Ovary (tissue), 9 donors: ENCODE measurements around the gene ATXN1. TPM values are rescaled to one million over a fixed set of nuclear protein-coding genes. Genes with fewer than 3 reads are reported as not detected.

Experiments used
- DNase-seq, 5 donors: peaks; one replicate each; pipeline ENCODE4 v3.0.0-alpha.2; 2019 to 2020
- H3K27ac ChIP-seq, 2 donors: fragments of 200-600 bp; one replicate each; pipeline versions ENCODE4 v1.5.1 to v1.8.0; 2019 to 2022
- H3K27me3 ChIP-seq: fragments of 200-600 bp; one replicate; pipeline ENCODE4 v1.8.0; 2022
- H3K36me3 ChIP-seq: fragments of 200-600 bp; sonication (generic); one replicate; pipeline ENCODE4 v1.5.1; 2019
- H3K4me1 ChIP-seq: one replicate; pipeline ENCODE4 v1.8.1; 2013; ENCODE audit warnings: mild to moderate bottlenecking, moderate library complexity; ENCODE audit not compliant: insufficient read depth
- H3K4me3 ChIP-seq: fragments of 200-600 bp; sonication (generic); one replicate; pipeline ENCODE4 v1.5.1; 2017
- H3K9me3 ChIP-seq, 2 donors: fragments of 200-600 bp in 1 of 2; sonication (generic) in 1 of 2; one replicate each; pipeline versions ENCODE4 v1.5.1 to v1.8.1; 2013 to 2019; ENCODE audit warnings: mild to moderate bottlenecking in 1 of 2, moderate library complexity in 1 of 2
- EP300 ChIP-seq: sonication (generic); formaldehyde crosslinking; IDR thresholded peaks from one replicate; pipeline ENCODE4 v1.6.1; 2017; ENCODE audit warnings: antibody characterized with exemption
- POLR2A ChIP-seq: fragments of 450-650 bp; IDR thresholded peaks from one replicate; pipeline ENCODE4 v1.6.1; 2017; ENCODE audit warnings: antibody characterized with exemption, mild to moderate bottlenecking, moderate library complexity
- WGBS, 3 donors: extraction: QIAGEN DNeasy Blood & Tissue Kit in 1 of 3; methylation state at CpG; one replicate each; pipeline versions ENCODE4 v1.1.5 to v1.1.7; 2013 to 2017; 5-methylcytosine and 5-hydroxymethylcytosine counted together
- intact Hi-C, 4 donors: fragments of 100-400 bp; cut with DNase I; formaldehyde crosslinking; loops; one replicate each; pipeline versions ENCODE4 v1.11.0 to v1.15.1; 2022 to 2023
- polyA plus RNA-seq, 2 donors: library from polyadenylated mRNA; stranded (reverse); fragments of 200-250 nt in 1 of 2; fragments of 350-450 nt in 1 of 2; fragmentation: Illumina TruSeq in 1 of 2; extraction: RNeasy Lipid Tissue Mini Kit (QIAGEN cat#74804) in 1 of 2; gene quantifications; one replicate each; pipeline ENCODE4 v1.2.3, GENCODE V29; 2013 to 2014
- total RNA-seq, 7 donors: library from RNA; depleted of rRNA in 2 of 7; stranded (reverse); fragments of >200 nt in 2 of 7; fragmentation: NEBNext Ultra II Directional in 3 of 7; extraction: Animal tissue kit (Norgen Biotek cat#: 25700) in 3 of 7; gene quantifications; one replicate each; pipeline versions ENCODE4 v1.1.0 to v1.2.4, GENCODE V29; 2016 to 2023
- TF ChIP-seq, protein P1 (sequence below), 3 donors: fragments of 450-650 bp in 2 of 3; fragments of 200-600 bp in 1 of 3; IDR thresholded peaks; one replicate each; pipeline versions ENCODE4 v1.5.1 to v1.8.0; 2016 to 2022; ENCODE audit warnings: antibody characterized with exemption in 3 of 3, mild to moderate bottlenecking in 1 of 3
- donor health status: DM: no; HTN: no; CAD: no; lungs with moderate emphysema.
- donor health status: DM: no; HTN: no; CAD: no.
- donor health status: Bipolar disorder and iron deficiency.
- donor health status: DM: yes; HTN: yes; CAD: no.
- donor health status: DM: no; HTN: no; CAD: no.
- donor health status: DM: yes; HTN: yes; CAD: no.

The ATXN1 gene
- total and polyA plus RNA-seq, 9 donors = 7.3 to 38.2 (median 30.4) TPM

DNA sequence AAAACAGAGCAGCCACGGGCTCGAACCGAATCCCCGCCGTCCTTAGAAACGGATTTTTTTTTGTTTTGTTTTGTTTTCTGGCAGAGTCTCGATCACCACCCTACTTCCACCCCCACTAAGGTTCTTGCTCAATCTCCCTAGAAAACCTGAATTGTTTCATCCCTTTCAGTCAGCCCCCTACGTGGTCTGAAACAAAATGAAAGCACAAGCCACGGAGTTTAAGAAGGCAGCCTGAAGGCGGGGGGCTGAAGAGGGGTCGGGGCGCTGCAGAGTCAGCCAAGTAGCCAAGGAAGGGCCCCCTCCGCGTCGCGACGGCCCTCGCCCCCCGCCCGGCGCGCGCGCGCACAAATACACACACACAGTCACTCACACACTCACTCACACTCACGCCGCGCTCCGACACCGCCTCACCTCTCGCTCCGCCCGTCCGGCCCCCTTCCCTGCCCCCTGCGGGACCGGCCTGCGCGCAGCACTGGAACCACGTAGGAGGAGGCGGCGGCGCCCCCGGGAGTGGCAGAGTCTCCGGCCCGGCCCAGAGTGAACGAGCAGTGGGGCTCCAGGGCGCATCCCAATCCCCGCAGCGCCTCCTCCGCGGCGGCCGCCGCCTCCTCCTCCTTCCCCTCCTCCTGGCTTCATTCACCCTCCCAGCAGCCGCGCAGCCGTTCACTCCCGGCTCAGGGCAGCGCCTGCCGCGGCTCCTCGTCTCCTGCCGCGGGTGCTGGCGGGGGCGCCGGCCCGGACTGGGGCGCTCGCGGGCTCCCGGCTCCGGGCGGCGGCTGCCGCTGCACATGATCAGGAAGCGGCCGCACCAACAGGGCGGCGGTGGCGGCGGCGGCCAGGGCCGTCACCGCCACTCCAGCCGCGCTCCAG lies 1.4 kb downstream of the ATXN1 start:
- H3K27me3 ChIP-seq = no peaks in the 10 kb centered on the region
- peak; percentile 88 to 90 (median 89) for DNase-seq
- peak overlapping the region; percentile 95 to 99 for H3K27ac ChIP-seq
- H3K4me3 ChIP-seq = peak overlapping the region; percentile 82
- peaks cover 1% of the 10 kb centered on the region for H3K4me1 ChIP-seq
- H3K36me3 ChIP-seq = no peaks in the 10 kb centered on the region
- no peaks in the 10 kb centered on the region for H3K9me3 ChIP-seq
- peak; percentile 49 for TF ChIP-seq POLR2A
- TF ChIP-seq, protein P1, sequence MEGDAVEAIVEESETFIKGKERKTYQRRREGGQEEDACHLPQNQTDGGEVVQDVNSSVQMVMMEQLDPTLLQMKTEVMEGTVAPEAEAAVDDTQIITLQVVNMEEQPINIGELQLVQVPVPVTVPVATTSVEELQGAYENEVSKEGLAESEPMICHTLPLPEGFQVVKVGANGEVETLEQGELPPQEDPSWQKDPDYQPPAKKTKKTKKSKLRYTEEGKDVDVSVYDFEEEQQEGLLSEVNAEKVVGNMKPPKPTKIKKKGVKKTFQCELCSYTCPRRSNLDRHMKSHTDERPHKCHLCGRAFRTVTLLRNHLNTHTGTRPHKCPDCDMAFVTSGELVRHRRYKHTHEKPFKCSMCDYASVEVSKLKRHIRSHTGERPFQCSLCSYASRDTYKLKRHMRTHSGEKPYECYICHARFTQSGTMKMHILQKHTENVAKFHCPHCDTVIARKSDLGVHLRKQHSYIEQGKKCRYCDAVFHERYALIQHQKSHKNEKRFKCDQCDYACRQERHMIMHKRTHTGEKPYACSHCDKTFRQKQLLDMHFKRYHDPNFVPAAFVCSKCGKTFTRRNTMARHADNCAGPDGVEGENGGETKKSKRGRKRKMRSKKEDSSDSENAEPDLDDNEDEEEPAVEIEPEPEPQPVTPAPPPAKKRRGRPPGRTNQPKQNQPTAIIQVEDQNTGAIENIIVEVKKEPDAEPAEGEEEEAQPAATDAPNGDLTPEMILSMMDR (IDR thresholded peaks at IDR 0.05) = no peak
- WGBS, 3 donors = 1% methylated on average over 60 to 87 of the region's 87 CpGs
- intact Hi-C loops = loop anchor here (2.0 to 10.0 kb wide), 6 partner anchors 245 to 433 kb away; no protein-coding TSS in a partner anchor

DNA sequence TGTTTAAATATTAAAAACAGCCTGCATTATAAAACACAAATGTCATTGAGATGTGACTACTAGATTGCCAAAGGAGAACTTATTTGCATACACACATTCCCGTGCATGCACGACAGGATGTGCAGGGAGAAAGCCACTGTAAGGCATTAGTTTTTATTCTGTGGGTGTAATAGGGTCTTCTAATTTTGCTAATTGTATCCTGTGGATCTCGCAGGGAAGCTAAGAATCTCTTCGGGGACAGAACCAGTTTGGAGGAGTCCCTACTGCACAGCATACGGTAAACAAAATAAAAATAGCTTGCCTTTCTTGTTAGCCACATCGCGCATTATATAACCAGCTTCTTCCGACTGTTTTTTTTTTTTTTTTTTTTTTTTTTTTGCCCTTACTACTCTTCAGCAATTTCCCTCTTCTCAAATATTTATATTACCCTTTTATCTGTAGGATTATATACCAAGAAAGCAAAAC lies 2.0 kb downstream of the ATXN1 start:
- Histone ChIP-seq H3K4me3 (peak overlapping the region; percentile 82), H3K4me1 (peaks cover 1% of the 10 kb centered on the region), H3K27me3 (no peaks in the 10 kb centered on the region), H3K9me3 (no peaks in the 10 kb centered on the region), H3K27ac (peak overlapping the region in 1 of 2 donors; percentile 95), H3K36me3 (no peaks in the 10 kb centered on the region)
- intact Hi-C loops = no loop called here
- no peak for DNase-seq
- TF ChIP-seq POLR2A (no peak), EP300 (no peak)
- TF ChIP-seq, protein P1 (IDR thresholded peaks at IDR 0.05) = no peak
- WGBS, 3 donors = 0 to 1% (median 0%) methylated on average over 8 of the region's 8 CpGs

DNA sequence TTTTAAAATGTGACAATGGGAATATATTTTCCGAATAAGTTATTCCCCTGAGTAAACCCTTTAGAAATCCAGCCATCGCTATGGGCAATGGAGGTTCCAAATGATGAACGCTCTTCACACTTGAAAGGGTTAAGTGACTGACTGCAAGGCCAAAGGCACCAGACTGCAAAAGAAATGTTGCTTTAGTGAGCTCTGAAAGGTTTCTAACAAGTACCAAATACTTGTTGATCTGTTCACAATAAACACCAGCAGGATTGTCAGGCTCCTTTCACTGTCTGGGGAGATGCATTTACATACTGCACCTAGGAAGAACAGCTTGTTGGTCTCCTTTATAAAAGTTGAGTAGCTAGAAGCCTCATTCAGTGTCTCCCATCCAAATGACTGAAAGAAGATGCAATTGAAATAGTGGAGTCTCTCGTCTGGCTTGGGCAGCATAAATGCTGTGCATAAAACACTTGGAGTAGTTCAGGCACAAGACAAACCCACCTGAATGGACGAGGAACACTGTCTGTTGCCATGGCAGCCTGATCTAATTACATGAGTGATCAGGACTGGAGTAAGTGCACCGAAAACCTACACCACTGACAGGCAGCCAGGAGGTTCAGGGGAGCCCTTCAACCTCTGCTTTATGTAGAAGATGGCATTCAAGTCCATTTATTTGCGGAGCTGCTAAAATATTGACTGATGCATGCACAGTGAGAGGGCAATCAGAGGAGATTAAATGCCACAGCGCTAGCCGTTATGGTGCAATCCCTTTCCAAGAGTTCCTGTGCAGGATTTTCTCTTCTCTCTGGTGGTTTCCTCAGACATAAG lies 2.9 kb downstream of the ATXN1 start:
- H3K27ac ChIP-seq = no peak overlapping the region
- peaks cover 1% of the 10 kb centered on the region for H3K4me1 ChIP-seq
- peak overlapping the region; percentile 82 for H3K4me3 ChIP-seq
- H3K27me3 ChIP-seq = no peaks in the 10 kb centered on the region
- no peak for DNase-seq
- no peaks in the 10 kb centered on the region for H3K36me3 ChIP-seq
- H3K9me3 ChIP-seq = no peaks in the 10 kb centered on the region
- WGBS, 3 donors = 40 to 54% (median 42%) methylated on average over 9 of the region's 9 CpGs
- intact Hi-C loops = no loop called here
- TF ChIP-seq EP300 = no peak
- TF ChIP-seq, protein P1 (IDR thresholded peaks at IDR 0.05) = no peak

DNA sequence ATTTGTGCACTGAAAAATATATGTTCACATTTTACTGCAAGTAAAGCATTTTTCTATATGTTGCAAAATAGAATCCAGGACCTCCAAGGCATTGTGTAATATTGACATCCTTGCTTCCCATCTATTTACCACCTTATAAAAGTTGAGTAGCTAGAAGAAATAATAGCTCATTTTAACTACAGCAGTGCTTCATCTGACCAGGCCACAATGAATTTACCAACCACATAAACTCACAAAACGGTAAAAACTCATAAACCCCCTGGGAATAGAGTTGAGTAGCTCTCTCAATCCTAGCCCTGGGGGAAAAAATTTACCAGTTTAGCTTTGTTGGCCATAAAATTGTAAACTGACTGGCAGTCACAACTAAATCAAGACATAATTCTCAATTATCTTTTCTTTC lies 3.9 kb downstream of the ATXN1 start:
- 31 to 73% (median 34%) methylated on average over 1 of the region's 1 CpG for WGBS, 3 donors
- no peaks in the 10 kb centered on the region for H3K36me3 ChIP-seq
- H3K9me3 ChIP-seq = no peaks in the 10 kb centered on the region
- no peak for TF ChIP-seq POLR2A
- TF ChIP-seq, protein P1 (IDR thresholded peaks at IDR 0.05) = no peak
- TF ChIP-seq EP300 = no peak
- no peak overlapping the region for H3K27ac ChIP-seq
- DNase-seq = no peak
- intact Hi-C loops = no loop called here
- no peak overlapping the region for H3K4me3 ChIP-seq
- no peaks in the 10 kb centered on the region for H3K27me3 ChIP-seq
- peaks cover 1% of the 10 kb centered on the region for H3K4me1 ChIP-seq
